Activated B cell treated with CpG ODN at 0.5 μM for 24 hours (primary cell): ENCODE results near the gene CTLA4. TPM values are rescaled to one million over a fixed set of nuclear protein-coding genes. Genes with fewer than 3 reads are reported as not detected.

Source experiments
- ATAC-seq: fragments of 200-7000 bp; cut with Tn5 transposase; one replicate; pipeline ENCODE4 v1.10.0; 2021; ENCODE audit warnings: low read depth, mild to moderate bottlenecking, moderate library complexity
- CTCF ChIA-PET: fragments of 350-600 bp; sonication (Branson Sonifier 250); formaldehyde crosslinking; loops from one replicate; lab custom pipeline; 2021; ENCODE audit warnings: antibody characterized with exemption; lab: Charles Lee
- POLR2A ChIA-PET: fragments of 350-600 bp; sonication (Branson Sonifier 250); formaldehyde crosslinking; loops from one replicate; lab custom pipeline; 2021; ENCODE audit warnings: antibody characterized with exemption; lab: Charles Lee
- DNase-seq: peaks from one replicate; pipeline ENCODE4 v3.0.0; 2022
- H3K27ac Mint-ChIP-seq: one replicate; pipeline ENCODE4 v1.8.0; 2020; ENCODE audit warnings: mixed read lengths
- H3K27me3 Mint-ChIP-seq: one replicate; pipeline ENCODE4 v1.8.0; 2021; ENCODE audit warnings: mixed read lengths
- H3K36me3 Mint-ChIP-seq: one replicate; pipeline ENCODE4 v1.8.0; 2021; ENCODE audit warnings: low read depth, mixed read lengths
- H3K4me1 Mint-ChIP-seq: one replicate; pipeline ENCODE4 v1.8.0; 2021; ENCODE audit warnings: mixed read lengths
- H3K4me3 Mint-ChIP-seq: one replicate; pipeline ENCODE4 v1.8.0; 2020; ENCODE audit warnings: mild to moderate bottlenecking, mixed read lengths
- H3K9me3 Mint-ChIP-seq: one replicate; pipeline ENCODE4 v1.8.0; 2020; ENCODE audit warnings: mixed read lengths
- intact Hi-C: fragments of 100-400 bp; cut with micrococcal nuclease; formaldehyde crosslinking; loops from one replicate; pipeline ENCODE4 v1.15.1; 2024
- total RNA-seq: library from RNA; stranded (reverse); gene quantifications from 2 replicates; pipeline ENCODE4 v1.2.3, GENCODE V29; 2022
- TF ChIP-seq, protein P1 (sequence below): fragments of 200-600 bp; IDR thresholded peaks from one replicate; pipeline ENCODE4 v1.8.0; 2022; ENCODE audit warnings: antibody characterized with exemption, mild to moderate bottlenecking

CTLA4 gene
- total RNA-seq, 1 donor from 2014 or later = 0.55 TPM

DNA sequence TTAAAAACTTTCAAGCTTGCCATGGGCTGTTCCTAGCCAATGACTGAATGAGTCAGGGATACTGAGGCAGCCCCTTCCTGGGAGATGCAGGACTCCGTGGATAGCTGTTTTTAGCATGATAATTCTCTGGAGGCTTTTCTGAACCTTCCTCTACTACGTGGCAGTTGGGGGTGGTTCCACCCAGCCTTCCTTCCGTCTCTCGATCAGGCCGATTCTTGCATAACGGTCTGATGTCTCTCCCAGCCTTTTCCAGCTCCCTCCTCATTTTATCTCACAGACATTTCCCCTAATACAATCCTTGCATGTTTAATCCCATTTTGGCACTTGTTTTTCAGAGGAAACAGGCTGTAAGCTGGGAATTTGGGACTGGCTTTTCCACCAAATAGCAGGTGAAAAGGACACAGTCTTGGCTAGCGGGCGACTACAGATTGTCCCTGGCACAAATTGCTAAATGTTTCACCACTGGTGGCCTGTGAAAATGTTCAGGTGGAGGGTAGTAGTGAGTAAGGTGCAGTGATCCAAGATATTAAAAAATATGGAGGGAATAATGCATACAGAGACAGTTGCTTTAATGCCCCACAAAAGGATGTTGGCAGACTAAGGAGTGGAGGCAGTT is 21.0 kb upstream of the CTLA4 start:
- intact Hi-C loops = no loop called here

DNA sequence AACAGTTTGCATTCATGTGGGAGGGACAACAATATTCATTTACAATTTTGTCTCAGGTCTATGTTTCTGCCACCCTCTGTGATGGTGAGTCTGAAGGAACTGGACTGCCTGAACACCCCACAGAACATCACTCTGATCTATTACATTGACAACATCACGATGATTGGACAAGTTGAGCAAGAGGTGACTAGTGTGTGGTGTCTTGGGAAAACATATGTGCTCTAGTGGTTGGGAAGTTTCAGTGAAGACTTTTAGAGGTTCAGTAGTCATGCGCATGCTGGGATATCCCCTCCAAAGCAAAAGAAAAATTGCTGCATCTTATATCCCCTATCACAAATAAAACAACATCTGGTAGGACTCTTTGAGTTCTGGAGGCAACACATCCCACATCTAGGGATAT is 18.6 kb upstream of the CTLA4 start:
- Mint-ChIP-seq H3K27ac (no peak overlapping the region), H3K9me3 (no peaks in the 10 kb centered on the region), H3K36me3 (no peaks in the 10 kb centered on the region), H3K27me3 (peaks cover 14% of the 10 kb centered on the region), H3K4me1 (no peaks in the 10 kb centered on the region), H3K4me3 (no peak overlapping the region)
- ChIA-PET CTCF (no interaction called here), POLR2A (no interaction called here)
- ATAC-seq = no peak
- DNase-seq = no peak
- TF ChIP-seq, protein P1, sequence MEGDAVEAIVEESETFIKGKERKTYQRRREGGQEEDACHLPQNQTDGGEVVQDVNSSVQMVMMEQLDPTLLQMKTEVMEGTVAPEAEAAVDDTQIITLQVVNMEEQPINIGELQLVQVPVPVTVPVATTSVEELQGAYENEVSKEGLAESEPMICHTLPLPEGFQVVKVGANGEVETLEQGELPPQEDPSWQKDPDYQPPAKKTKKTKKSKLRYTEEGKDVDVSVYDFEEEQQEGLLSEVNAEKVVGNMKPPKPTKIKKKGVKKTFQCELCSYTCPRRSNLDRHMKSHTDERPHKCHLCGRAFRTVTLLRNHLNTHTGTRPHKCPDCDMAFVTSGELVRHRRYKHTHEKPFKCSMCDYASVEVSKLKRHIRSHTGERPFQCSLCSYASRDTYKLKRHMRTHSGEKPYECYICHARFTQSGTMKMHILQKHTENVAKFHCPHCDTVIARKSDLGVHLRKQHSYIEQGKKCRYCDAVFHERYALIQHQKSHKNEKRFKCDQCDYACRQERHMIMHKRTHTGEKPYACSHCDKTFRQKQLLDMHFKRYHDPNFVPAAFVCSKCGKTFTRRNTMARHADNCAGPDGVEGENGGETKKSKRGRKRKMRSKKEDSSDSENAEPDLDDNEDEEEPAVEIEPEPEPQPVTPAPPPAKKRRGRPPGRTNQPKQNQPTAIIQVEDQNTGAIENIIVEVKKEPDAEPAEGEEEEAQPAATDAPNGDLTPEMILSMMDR = no peak
- intact Hi-C loops = no loop called here

More for the DNA sequence above, 21.0 kb upstream of the CTLA4 start:
- Mint-ChIP-seq H3K27ac (no peak overlapping the region), H3K27me3 (peaks cover 16% of the 10 kb centered on the region), H3K4me1 (no peaks in the 10 kb centered on the region), H3K9me3 (no peaks in the 10 kb centered on the region), H3K4me3 (no peak overlapping the region), H3K36me3 (no peaks in the 10 kb centered on the region)
- no peak for DNase-seq
- ChIA-PET POLR2A (no interaction called here), CTCF (no interaction called here)
- ATAC-seq = no peak
- TF ChIP-seq, protein P1 = no peak

DNA sequence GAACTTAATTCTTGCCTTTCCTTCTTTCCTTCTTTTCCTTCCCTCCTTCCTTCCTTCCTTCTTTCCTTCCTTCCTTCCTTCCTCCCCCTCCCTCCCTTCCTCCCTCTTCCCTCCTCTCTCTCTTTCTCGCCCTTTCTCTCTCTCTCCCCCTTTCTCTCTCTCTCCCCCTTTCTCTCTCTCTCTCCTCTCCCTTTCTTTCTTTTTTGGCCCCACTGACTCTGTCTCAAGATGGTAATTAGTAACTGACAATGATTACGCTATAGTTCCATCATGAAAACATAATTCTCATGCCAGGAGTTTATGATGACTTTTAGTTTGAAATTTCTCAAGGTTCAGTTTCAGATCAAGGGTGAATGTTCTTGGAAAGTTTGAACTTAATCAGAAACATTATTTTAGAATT is 14.8 kb upstream of the CTLA4 start:
- Mint-ChIP-seq H3K27ac (no peak overlapping the region), H3K27me3 (peaks cover 14% of the 10 kb centered on the region), H3K4me1 (no peaks in the 10 kb centered on the region), H3K36me3 (no peaks in the 10 kb centered on the region), H3K4me3 (no peak overlapping the region), H3K9me3 (no peaks in the 10 kb centered on the region)
- ATAC-seq (no peak), DNase-seq (no peak)
- intact Hi-C loops = no loop called here
- CTCF ChIA-PET = no interaction called here
- TF ChIP-seq, protein P1 = no peak
- POLR2A ChIA-PET = no interaction called here

DNA sequence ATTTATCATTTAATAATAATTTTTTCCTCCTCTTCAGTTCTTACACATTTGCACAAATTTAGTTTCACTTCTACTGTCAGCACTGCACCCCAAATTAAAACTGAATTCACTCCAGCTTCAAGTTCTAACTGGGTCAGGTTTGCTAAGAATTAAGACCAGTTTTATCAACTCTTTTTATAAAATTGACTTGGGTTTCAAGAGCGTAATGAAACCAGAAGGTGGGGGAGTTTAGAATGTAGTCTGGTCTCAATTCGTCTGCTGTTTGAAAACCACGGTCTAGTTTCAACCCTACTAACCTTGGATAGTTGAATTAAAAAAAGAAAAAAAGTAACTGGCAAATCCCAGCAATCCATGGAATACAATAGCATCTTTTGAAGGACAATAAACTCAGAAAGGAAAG is 14.3 kb upstream of the CTLA4 start:
- Mint-ChIP-seq H3K36me3 (no peaks in the 10 kb centered on the region), H3K4me1 (no peaks in the 10 kb centered on the region), H3K27ac (no peak overlapping the region), H3K4me3 (no peak overlapping the region), H3K9me3 (no peaks in the 10 kb centered on the region), H3K27me3 (peaks cover 16% of the 10 kb centered on the region)
- intact Hi-C loops = no loop called here
- POLR2A ChIA-PET = no interaction called here
- DNase-seq (no peak), ATAC-seq (no peak)
- CTCF ChIA-PET = no interaction called here
- TF ChIP-seq, protein P1 = no peak

DNA sequence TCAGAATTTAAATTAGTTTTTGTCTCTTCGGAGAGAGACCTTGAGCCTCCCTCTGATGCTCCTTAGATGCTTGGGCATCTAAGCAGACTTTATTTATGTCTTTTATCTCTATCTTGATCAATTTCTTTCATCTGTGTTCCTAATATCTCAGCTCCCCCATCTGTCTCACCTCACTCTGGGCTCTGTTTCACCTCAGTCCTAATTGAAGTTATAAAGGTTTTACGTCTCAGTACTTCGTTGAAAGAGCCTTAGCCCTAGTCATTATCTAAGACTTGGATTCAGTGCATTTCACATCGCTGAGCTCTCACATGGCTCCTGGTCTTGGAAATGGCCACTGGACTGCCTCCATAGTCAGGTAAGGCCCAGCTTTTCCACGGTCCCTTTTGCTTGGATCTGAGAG is 13.8 kb upstream of the CTLA4 start:
- intact Hi-C loops = no loop called here
- no peak for ATAC-seq
- CTCF ChIA-PET = interaction anchor here (0.7 kb wide), 1 partner anchor 16 kb away, joined by 3 read pairs; no protein-coding TSS in a partner anchor
- Mint-ChIP-seq H3K9me3 (no peaks in the 10 kb centered on the region), H3K36me3 (no peaks in the 10 kb centered on the region), H3K27ac (no peak overlapping the region), H3K4me3 (no peak overlapping the region), H3K27me3 (peaks cover 17% of the 10 kb centered on the region), H3K4me1 (no peaks in the 10 kb centered on the region)
- POLR2A ChIA-PET = no interaction called here
- no peak for DNase-seq
- TF ChIP-seq, protein P1 = no peak
